ENCODE measurements around the gene ARHGAP32. TPM values are rescaled to one million over a fixed set of nuclear protein-coding genes. Genes with fewer than 3 reads are reported as not detected.

The ARHGAP32 gene
- total RNA-seq, 2 experiments from 2014 or later = not detected

DNA sequence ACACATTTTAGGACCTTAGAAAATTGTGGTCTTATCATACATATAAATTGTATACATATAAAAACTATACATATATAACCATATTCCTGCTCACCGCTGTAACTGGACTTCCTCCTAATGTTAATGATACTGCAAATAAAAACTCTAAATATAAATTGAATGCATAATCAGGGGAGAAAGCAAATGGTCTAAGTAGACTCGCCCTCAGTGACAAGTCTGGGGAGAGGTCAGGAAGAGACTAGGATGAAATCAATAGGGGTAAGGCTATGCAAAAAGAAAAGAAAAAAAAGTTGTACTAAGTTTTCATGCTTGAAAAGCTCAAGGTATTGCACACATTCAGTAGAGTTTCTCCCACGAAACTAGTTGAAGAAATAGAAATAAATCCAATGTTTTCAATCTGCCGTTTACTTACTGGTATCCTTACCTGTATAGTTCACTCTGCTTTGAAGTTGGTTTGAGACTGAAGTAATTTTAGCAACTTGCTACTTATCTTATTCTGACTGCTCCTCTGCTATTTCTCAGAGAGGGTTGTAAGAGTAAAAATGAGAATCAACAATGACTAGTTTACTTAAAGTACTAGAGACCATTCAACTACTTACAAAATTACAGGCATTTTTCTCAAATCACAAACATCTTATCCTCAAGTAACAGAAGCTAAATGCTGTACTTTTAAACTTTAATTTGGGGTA lies 12.2 kb upstream of the ARHGAP32 start:
- intact Hi-C loops (cut with micrococcal nuclease; ENCODE audit: unreplicated experiment) = no loop called here
- Histone ChIP-seq H3K36me3 (ENCODE audit: insufficient read depth, low read length) (no peaks in the 10 kb centered on the region), H3K79me2 (ENCODE audit: insufficient read depth, low read depth, low read length) (no peaks in the 10 kb centered on the region), H3K27ac (ENCODE audit: low read depth, low read length, poor library complexity, severe bottlenecking) (no peak overlapping the region), H3K4me3 (ENCODE audit: low read depth, low read length, poor library complexity, severe bottlenecking) (no peak overlapping the region), H3K4me2 (ENCODE audit: low read length) (no peak overlapping the region), H3K9me3 (ENCODE audit: low read length) (no peaks in the 10 kb centered on the region), H2AFZ (ENCODE audit: low read length) (no peak overlapping the region), H3K9me2 (ENCODE audit: insufficient read depth, low read length) (no peaks in the 10 kb centered on the region), H3K4me1 (ENCODE audit: insufficient read depth, low read length, poor library complexity, severe bottlenecking) (no peaks in the 10 kb centered on the region), H4K20me1 (ENCODE audit: insufficient read depth, low read length) (no peaks in the 10 kb centered on the region)
- no TSS peak for BruUV-seq (replicated peaks)
- ChIA-PET POLR2A (interaction anchor here (0.6 to 0.7 kb wide), 2 partner anchors 73 to 109 kb away, joined by 3 read pairs; no protein-coding TSS in a partner anchor), CTCF (ENCODE audit: unreplicated experiment) (no interaction called here)
- DNase-seq (ENCODE audit: low spot score) = no peak
- TF ChIP-seq, protein P1, sequence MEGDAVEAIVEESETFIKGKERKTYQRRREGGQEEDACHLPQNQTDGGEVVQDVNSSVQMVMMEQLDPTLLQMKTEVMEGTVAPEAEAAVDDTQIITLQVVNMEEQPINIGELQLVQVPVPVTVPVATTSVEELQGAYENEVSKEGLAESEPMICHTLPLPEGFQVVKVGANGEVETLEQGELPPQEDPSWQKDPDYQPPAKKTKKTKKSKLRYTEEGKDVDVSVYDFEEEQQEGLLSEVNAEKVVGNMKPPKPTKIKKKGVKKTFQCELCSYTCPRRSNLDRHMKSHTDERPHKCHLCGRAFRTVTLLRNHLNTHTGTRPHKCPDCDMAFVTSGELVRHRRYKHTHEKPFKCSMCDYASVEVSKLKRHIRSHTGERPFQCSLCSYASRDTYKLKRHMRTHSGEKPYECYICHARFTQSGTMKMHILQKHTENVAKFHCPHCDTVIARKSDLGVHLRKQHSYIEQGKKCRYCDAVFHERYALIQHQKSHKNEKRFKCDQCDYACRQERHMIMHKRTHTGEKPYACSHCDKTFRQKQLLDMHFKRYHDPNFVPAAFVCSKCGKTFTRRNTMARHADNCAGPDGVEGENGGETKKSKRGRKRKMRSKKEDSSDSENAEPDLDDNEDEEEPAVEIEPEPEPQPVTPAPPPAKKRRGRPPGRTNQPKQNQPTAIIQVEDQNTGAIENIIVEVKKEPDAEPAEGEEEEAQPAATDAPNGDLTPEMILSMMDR (conservative IDR thresholded peaks at IDR 0.05; ENCODE audit: low read length) = no peak
- no peak for TF ChIP-seq EZH2phosphoT487 (IDR thresholded peaks at IDR 0.05; ENCODE audit: borderline replicate concordance, low read depth, low read length)

DNA sequence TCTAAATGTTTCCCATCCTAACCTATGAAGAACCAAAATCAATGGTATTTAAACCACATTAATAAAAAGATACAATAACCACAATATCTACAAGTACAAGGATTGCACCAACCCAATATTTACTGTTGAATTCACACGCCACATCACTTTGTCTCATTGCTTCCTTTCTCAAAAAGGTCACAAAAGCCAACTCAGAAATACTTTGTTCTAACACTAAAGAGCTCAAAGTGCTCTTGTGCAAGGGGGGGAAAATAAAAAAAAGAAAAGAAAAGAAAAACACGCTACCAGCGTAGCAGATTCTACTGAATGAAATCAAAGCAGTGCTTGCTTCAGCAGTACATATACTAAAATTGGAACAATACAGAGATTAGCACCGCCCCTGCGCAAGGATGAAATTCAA lies 10.5 kb upstream of the ARHGAP32 start:
- no peaks in the 10 kb centered on the region for H3K79me2 ChIP-seq (ENCODE audit: insufficient read depth, low read depth, low read length)
- ChIA-PET CTCF (ENCODE audit: unreplicated experiment) (no interaction called here), POLR2A (no interaction called here)
- no peak overlapping the region for H2AFZ ChIP-seq (ENCODE audit: low read length)
- intact Hi-C loops (cut with micrococcal nuclease; ENCODE audit: unreplicated experiment) = no loop called here
- no peak overlapping the region for H3K4me3 ChIP-seq (ENCODE audit: low read depth, low read length, poor library complexity, severe bottlenecking)
- H3K9me2 ChIP-seq (ENCODE audit: insufficient read depth, low read length) = no peaks in the 10 kb centered on the region
- H3K4me1 ChIP-seq (ENCODE audit: insufficient read depth, low read length, poor library complexity, severe bottlenecking) = no peaks in the 10 kb centered on the region
- no peak for TF ChIP-seq EZH2phosphoT487 (IDR thresholded peaks at IDR 0.05; ENCODE audit: borderline replicate concordance, low read depth, low read length)
- TF ChIP-seq, protein P1 (conservative IDR thresholded peaks at IDR 0.05; ENCODE audit: low read length) = no peak
- no peaks in the 10 kb centered on the region for H3K9me3 ChIP-seq (ENCODE audit: low read length)
- H4K20me1 ChIP-seq (ENCODE audit: insufficient read depth, low read length) = no peaks in the 10 kb centered on the region
- H3K4me2 ChIP-seq (ENCODE audit: low read length) = no peak overlapping the region
- no peak overlapping the region for H3K27ac ChIP-seq (ENCODE audit: low read depth, low read length, poor library complexity, severe bottlenecking)
- no peak for DNase-seq (ENCODE audit: low spot score)
- no peaks in the 10 kb centered on the region for H3K36me3 ChIP-seq (ENCODE audit: insufficient read depth, low read length)
- no TSS peak for BruUV-seq (replicated peaks)

DNA sequence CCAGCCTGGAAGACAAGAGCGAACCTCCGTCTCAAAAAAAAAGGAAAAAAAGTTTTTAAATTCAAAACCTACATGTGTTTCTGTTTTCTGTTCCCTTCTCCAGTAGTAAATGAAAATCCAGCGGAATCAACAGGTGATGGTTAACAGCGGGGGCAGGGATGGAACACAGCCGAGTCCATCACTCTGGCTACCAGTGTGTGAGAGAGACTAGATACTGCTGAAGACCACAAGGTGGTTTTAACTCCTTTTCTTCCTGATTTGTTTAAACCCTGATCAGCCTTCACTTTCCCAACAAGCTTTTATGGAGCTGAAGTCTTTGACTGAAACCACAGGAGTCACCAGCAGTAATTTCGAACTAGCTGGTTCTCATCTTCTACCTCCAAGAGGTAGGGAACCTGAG lies 3.6 kb upstream of the ARHGAP32 start:
- Histone ChIP-seq H3K4me1 (ENCODE audit: insufficient read depth, low read length, poor library complexity, severe bottlenecking) (no peaks in the 10 kb centered on the region), H3K4me2 (ENCODE audit: low read length) (no peak overlapping the region), H3K79me2 (ENCODE audit: insufficient read depth, low read depth, low read length) (no peaks in the 10 kb centered on the region), H3K36me3 (ENCODE audit: insufficient read depth, low read length) (no peaks in the 10 kb centered on the region), H3K9me2 (ENCODE audit: insufficient read depth, low read length) (no peaks in the 10 kb centered on the region), H2AFZ (ENCODE audit: low read length) (no peak overlapping the region), H4K20me1 (ENCODE audit: insufficient read depth, low read length) (no peaks in the 10 kb centered on the region), H3K4me3 (ENCODE audit: low read depth, low read length, poor library complexity, severe bottlenecking) (no peak overlapping the region), H3K27ac (ENCODE audit: low read depth, low read length, poor library complexity, severe bottlenecking) (no peak overlapping the region), H3K9me3 (ENCODE audit: low read length) (no peaks in the 10 kb centered on the region)
- intact Hi-C loops (cut with micrococcal nuclease; ENCODE audit: unreplicated experiment) = no loop called here
- no peak for DNase-seq (ENCODE audit: low spot score)
- ChIA-PET POLR2A (no interaction called here), CTCF (ENCODE audit: unreplicated experiment) (no interaction called here)
- no peak for TF ChIP-seq EZH2phosphoT487 (IDR thresholded peaks at IDR 0.05; ENCODE audit: borderline replicate concordance, low read depth, low read length)
- TF ChIP-seq, protein P1 (conservative IDR thresholded peaks at IDR 0.05; ENCODE audit: low read length) = no peak
- no TSS peak for BruUV-seq (replicated peaks)
